Measurements from ENCODE around the gene EIF2B1.

Gene EIF2B1

GRCh38 chr12:123633379-123634141, at the start of gene EIF2B1, which contains the start of gene GTF2H3:
EIF2B1 (minus strand) TSS chr12:123633686; CDS start chr12:123633557, 129 bp downstream.
GTF2H3 (plus strand) TSS chr12:123633829; CDS start chr12:123633860, 31 bp downstream.
- DNase-seq (ENCODE audit: low spot score): peak; percentile 97

GRCh38 chr12:123681605-123682004, 48.1 kb upstream of the EIF2B1 start:
- no peak for DNase-seq (ENCODE audit: low spot score)

- no peak for DNase-seq (ENCODE audit: low spot score)
These were observed 45.5 kb upstream of the EIF2B1 start for GRCh38 chr12:123678981-123679380.

- DNase-seq (ENCODE audit: low spot score): no peak
These were observed 43.3 kb upstream of the EIF2B1 start for GRCh38 chr12:123676616-123677320.

DNA sequence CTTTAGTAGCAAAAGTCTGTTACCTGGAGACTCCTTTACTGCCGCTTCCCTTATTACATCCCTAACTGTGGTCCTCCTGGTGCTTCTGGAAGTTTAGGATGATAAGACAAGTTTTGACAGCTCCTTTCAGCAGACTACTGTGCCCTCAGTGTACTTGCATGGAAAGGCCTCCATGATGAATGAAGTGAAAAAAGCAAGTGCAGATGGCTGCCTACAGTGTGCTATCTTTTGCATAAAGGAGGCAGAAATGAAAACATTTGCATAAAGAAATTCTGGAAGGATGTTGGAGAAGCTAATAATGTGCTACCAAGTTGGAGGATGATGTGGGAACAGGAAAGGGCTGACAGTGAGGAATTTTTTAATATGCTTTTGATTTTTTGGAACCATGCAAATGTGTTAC, 42.0 kb upstream of the EIF2B1 start:
- no peak for DNase-seq (ENCODE audit: low spot score)

DNA sequence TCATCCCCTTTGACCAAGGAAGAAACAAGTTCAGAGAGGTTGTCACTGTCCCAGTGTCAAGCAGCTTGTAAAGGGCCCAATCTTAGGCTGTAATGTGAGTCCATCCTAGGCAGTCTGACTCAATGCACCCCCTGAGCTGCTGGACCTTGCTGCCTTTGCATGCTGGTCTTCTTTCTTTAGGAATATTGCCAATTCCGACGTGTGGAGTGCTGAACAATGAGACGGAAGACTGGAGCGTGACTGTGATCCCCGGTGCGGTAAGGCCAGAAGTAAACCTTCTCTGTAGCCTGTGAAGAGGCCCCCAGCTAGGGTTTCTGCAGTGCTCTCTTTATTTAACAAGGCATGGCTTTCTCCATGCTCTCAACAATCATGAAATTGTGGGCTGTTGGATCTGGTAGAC, 38.4 kb upstream of the EIF2B1 start:
- no peak for DNase-seq (ENCODE audit: low spot score)

DNA sequence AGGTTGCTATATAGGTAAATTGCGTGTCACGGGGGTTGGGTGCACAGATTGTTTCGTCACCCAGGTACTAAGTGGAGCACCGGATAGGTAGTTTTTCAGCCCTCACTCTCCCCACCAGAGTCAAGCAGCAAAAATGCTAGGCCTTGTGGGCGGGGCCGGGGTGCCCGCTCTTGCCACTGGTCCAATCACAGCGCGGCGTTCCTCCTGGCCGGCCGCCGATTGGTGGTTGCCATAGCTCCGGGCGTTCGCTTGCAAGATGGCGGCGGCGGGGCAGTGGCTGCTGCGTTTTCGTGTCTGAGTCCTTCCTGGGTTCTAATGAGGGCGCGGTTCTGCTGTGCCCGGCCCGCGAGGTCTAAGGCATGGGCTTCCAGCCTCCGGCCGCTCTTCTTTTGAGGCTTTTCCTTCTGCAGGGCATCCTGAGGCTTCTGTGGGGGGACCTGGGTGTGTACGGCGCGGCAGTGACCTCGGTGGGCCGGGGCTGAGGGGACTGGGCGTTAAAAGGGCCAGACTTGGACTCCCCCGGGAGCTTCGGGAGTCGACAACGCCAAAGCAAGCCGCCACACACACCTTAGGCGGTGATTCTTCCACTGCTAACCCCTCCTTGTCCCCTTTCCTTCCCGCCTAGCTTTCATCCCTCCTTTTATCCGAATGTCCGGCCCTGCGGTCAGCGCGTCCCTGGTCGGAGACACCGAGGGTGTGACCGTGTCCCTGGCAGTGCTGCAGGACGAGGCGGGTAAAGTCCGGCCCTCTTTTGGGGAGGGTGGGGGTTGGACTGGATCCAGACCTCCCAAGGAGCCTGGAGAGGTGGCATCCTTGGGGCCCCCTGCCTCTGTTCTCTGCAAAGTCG, 37.6 kb upstream of the EIF2B1 start, which contains the start of gene TCTN2:
TCTN2 (plus strand) TSS at position 232 of the 847 bp plus-strand sequence; CDS start at position 360, 128 bp downstream.
- DNase-seq (ENCODE audit: low spot score): peak; percentile 95

DNA sequence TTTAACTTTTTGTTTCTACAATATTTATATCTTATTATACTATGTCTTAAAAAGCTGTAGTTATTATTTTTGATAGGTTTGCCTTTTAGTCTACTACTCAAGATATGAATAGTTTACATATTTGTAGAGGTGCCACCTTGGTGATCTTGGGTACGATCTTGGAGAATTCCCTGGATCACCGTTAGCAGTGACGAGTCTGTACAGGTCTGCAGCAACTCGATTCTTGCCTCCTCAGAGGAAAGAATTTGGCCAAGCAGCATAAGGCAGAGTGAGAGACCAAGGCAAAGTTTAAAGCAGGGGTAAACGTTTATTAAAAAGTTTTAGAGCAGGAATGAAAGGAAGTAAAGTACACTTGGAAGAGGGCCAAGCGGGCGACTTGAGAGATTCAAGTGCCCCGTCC, 34.3 kb upstream of the EIF2B1 start:
- DNase-seq (ENCODE audit: low spot score): no peak

- no peak for DNase-seq (ENCODE audit: low spot score)
These were observed 26.7 kb upstream of the EIF2B1 start for GRCh38 chr12:123659996-123660727.

DNA sequence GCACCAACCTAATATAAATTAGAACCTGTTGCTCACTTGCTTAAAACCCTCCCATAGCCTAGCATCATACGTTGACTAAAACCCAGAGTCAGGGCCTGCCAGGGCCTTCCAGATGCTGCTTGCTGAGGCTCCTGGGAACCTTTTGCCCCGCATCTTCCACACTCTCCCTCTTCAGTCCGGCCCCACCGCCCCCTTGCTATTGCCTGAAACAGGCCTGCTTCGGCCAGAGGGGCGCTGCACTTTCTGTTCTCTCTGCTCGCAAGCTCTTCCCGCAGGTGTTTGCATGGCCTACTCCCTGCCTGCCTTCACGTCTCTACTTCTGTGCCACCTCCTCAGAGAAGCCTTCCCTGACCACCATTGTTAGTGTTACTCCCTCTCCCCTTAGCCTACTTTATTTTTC, 23.7 kb upstream of the EIF2B1 start:
- DNase-seq (ENCODE audit: low spot score): no peak

DNA sequence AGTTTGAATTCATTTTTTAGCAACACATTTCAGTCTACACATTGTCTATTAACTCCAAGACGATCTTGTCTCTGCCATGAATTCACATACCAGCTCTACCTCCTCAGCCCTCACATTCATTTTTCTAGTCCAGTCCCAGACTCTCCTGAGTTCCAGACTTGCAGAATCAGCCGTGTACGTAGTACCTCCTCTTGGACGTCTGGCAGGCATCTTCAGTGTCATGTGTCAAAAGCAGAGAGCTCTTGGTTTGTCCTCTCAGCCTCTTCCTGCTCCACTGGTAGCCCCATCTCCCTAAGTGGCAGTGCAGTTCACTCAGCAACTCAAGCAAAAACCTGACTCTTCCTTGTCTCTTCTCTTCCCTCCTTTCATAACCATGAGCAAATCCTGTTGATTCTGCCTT, 22.9 kb upstream of the EIF2B1 start:
- no peak for DNase-seq (ENCODE audit: low spot score)

DNA sequence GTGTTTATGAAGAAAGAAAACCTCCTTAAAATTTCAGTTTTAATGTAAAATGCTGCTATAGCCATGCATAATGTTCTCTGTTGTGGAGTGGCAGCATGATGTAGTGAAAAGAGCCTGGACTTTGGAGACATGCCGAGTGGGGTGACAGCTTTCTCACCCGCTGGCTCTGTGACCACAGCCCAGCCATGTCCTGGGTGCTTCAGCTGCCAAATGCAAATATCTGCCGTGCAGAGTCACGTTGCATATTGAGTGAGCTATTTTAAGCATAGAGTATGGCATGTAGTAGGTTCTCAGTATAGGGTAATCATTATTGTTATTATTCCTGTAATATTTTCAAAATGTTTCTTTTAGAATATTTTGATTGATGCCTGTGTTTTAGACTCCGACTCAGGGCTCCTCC, 21.9 kb upstream of the EIF2B1 start:
- DNase-seq (ENCODE audit: low spot score): no peak

DNA sequence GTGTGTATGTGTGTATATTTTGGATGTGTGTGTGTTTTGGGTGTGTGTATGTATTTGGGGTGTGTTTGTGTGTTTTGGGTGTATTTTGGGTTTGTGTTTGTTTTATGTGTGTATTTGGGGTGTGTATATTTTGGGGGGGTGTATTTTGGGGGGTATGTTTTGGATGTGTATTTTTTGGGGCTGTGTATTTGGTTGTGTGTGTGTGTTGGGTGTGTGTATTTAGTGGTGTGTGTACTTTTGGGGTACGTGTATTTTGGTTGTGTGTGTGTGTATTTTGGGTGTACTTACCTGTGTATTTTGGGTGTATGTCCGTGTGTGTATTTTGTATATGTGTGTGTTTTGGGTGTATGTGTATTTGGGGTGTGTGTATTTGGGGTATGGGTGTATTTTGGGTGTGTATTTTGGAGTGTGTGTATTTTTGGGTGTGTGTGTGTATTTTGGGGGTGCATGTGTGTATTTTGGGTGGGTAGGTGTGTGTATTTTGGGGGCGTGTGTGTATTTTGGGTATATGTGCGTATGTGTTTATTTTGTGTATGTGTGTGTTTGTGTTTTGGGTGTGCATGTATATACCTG, 20.7 kb upstream of the EIF2B1 start:
- no peak for DNase-seq (ENCODE audit: low spot score)

- DNase-seq (ENCODE audit: low spot score): no peak
These were observed 14.9 kb upstream of the EIF2B1 start for GRCh38 chr12:123648401-123648800.

DNA sequence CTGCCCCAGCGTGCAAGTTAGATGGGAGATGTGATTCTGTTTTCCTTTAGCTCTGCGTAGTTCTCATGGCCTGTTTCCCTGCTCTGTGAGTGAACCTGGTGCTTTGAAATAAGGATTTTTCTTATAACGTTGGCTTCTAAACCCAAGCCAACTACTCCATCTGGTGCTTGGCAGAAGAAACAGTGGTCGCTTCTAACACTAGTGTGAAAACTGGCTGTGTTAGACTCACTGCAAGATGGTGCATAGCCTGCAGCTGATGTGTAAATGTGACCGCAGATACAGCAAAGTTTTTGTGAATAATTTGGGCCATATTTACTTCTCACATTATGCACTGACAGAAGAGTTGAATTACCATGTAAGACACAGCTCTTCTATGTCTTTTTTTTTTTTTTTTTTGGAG, 12.4 kb upstream of the EIF2B1 start:
- peak; percentile 46 for DNase-seq (ENCODE audit: low spot score)

DNA sequence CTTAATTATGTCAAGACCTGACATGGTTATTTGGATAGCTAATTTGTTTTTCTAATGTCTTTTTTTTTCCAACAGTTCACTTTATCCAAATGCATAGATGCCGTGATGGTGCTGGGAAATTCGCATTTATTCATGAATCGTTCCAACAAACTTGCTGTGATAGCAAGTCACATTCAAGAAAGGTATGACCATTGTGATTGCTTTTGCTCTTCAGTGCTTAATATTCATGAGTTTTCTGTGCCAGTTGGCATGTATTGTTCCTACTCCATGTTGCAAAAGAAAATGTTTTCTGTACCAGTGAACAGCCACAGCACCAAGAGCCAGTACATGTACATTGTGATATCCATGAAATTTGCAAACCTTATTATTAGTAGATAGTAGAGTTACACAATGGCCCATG, 11.9 kb upstream of the EIF2B1 start:
- DNase-seq (ENCODE audit: low spot score): no peak

GRCh38 chr12:123643911-123644310, 10.4 kb upstream of the EIF2B1 start:
- DNase-seq (ENCODE audit: low spot score): no peak

DNA sequence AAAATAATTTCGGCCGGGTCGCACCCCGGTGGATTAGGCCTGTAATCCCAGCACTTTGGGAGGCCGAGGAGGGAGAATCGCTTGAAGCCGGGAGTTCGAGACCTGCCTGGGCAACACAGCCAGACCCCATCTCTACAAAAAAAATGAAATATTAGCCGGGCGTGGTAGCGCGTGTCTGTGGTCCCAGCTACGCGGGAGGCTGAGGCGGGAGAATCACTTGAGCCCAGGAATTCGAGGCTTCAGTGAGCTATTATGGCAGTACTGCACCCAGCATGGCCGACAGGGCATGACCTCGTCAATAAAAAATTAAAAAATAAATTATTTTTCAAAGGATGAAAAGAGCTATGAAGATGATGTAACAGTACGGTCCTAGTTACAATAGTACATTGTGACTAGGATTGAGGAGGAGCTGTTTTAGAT, 666 bp upstream of the EIF2B1 start:
- DNase-seq (ENCODE audit: low spot score): no peak

DNA sequence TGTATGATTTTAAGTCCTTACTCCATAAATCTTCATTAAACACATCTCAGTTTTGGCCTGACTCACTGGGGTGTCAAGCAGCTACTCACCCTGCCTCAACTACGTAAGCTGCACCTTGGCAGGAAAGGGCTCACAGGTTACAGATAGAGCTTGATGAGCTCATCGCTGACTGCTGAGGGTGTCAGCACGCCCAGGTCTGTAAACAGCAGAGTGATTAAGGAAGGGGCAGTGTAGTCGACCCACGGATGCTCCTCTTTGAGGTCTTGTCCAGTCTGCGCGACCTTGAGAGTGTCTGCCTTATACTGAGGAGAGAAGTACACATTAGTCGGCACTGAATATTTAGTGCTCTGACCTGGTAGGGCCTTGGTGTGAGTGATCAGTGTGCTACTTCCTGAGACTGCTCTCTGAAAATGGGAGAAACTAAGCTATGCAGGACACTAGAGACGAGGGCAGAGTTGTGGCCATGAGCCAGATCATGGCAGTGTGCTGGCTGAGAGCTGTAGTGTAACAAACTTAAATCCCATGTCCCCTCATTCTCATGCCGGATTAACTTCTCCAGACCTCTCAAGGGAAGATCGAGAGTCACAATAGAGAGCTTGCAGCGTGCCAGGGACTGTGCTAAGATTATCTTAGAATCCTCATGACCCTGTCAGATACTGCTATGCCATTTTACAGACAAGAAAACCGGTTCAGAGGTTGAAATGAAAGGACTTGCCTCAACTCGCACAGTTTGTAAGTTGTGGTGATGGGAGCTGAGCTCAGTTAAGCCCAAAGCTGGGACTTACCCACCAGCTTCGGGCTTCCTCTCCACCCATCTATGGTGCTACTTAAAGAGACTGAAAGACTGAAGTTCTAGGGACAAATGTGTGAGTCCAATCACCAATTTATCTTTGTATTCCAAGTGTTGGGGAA, 11.6 kb downstream of the EIF2B1 start:
- DNase-seq (ENCODE audit: low spot score): no peak

DNA sequence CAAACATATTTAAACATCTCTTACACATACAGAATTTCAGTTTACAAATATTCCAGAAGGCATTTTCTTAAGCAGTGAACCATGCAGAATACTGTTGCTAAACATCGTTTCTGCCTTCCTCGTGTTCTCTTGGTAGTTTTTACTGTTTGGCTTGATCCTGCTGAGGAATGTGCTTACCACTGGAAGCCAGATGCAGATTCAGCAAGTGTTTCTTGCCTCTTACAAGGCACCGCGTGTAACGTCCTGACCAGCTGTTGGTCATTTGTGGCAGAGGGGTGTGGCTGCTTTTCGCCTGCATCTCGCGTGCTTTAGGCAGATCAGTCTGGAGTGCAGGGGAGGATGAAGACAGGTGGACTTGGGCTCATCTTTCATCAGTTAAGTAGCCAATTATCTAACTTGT, 12.4 kb downstream of the EIF2B1 start:
- no peak for DNase-seq (ENCODE audit: low spot score)

All from Ammon's horn (tissue), 1 donor.